T-helper 2 cell treated with Interferon-gamma antibody and Interleukin-4, amounts not matched to agents 5 μg/mL and 100 μg/mL, for 36 hours (primary cell): ENCODE data around the gene OST4.

Experiments used
- DNase-seq: peaks from one replicate; pipeline ENCODE4 v3.0.0; 2021; ENCODE audit warnings: low spot score
- H3K27ac Mint-ChIP-seq: one replicate; pipeline ENCODE4 v1.8.0; 2021; ENCODE audit warnings: mild to moderate bottlenecking, mixed read lengths
- H3K27me3 Mint-ChIP-seq: one replicate; pipeline ENCODE4 v1.8.0; 2021; ENCODE audit warnings: low read depth, mixed read lengths
- H3K36me3 Mint-ChIP-seq: one replicate; pipeline ENCODE4 v1.8.0; 2021; ENCODE audit warnings: low read depth, mixed read lengths
- H3K4me1 Mint-ChIP-seq: one replicate; pipeline ENCODE4 v1.8.0; 2021; ENCODE audit warnings: low read depth, mixed read lengths
- H3K4me3 Mint-ChIP-seq: one replicate; pipeline ENCODE4 v1.8.0; 2022; ENCODE audit warnings: mild to moderate bottlenecking, moderate library complexity, mixed read lengths
- H3K9me3 Mint-ChIP-seq: one replicate; pipeline ENCODE4 v1.8.0; 2021; ENCODE audit warnings: mixed read lengths

OST4 gene

DNA sequence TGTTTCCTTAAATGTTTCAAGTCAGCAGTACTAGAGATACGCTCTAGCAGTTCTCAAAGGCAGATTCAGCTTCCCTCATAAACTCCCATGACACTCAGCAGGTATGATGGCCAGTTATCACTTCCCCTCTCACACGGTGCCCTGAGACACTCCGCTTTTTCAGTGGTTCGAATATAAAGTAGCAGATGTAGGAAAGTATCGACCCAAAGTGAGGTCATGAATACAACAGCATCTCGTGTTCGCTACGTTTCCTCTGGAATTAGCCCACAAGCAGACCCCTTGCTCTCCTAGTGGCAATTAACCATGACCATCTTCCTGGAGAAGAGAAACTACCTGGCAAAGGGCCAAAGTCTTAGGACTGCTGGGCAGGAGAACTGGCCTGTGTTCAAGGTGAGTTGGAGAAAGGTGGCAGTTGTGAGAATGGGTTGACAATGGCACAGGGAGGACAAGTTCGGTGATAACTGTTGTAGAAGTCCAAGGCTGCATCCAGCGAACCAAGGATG, 29.2 kb downstream of the OST4 start:
- peaks cover 2% of the 10 kb centered on the region for H3K4me1 Mint-ChIP-seq
- no peak overlapping the region for H3K27ac Mint-ChIP-seq
- no peak for DNase-seq
- no peaks in the 10 kb centered on the region for H3K9me3 Mint-ChIP-seq
- peaks cover 39% of the 10 kb centered on the region for H3K36me3 Mint-ChIP-seq
- H3K27me3 Mint-ChIP-seq: no peaks in the 10 kb centered on the region
- H3K4me3 Mint-ChIP-seq: no peak overlapping the region

DNA sequence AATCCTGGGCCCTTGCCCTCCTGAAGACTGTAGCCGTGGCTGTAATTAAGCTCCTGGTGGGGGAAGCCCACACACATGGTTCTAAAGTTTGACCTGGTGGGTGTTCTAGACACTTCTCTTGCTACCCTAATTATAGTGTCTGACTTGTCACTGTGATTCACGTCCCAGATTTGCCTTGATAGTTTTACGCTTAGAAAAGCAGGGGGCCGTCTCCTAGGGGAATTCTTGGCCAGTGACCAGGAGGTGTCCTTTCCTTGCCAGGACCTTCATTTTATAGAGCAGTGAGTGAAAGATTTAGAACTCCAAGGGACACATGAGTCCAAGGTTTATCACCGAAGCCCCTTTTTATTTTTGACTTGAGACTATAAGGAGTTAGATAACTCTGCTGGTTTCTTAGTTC, 29.7 kb downstream of the OST4 start:
- Mint-ChIP-seq H3K4me1 (peaks cover 2% of the 10 kb centered on the region), H3K36me3 (peaks cover 43% of the 10 kb centered on the region), H3K9me3 (no peaks in the 10 kb centered on the region), H3K27me3 (no peaks in the 10 kb centered on the region), H3K4me3 (no peak overlapping the region), H3K27ac (no peak overlapping the region)
- DNase-seq: no peak

DNA sequence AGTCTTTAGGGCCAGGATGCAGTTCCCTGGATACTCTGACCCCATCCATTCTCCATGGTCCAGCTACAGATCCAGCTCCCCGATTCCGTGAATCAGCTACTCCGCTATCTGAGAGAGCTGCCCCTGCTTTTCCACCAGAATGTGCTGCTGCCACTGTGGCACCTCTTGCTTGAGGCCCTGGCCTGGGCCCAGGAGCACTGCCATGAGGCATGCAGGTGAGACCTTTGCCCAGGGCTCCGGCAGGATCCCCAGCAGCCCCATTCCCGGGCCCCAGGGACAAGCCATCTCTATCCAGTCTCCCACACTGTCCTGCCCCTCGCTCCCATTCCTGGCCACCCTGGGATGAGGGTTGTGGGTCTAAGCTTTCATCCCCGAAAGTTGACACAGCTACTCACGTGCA, 31.2 kb downstream of the OST4 start:
- no peak overlapping the region for H3K27ac Mint-ChIP-seq
- peaks cover 7% of the 10 kb centered on the region for H3K4me1 Mint-ChIP-seq
- no peak overlapping the region for H3K4me3 Mint-ChIP-seq
- no peaks in the 10 kb centered on the region for H3K9me3 Mint-ChIP-seq
- no peaks in the 10 kb centered on the region for H3K27me3 Mint-ChIP-seq
- H3K36me3 Mint-ChIP-seq: peaks cover 56% of the 10 kb centered on the region
- DNase-seq: no peak

DNA sequence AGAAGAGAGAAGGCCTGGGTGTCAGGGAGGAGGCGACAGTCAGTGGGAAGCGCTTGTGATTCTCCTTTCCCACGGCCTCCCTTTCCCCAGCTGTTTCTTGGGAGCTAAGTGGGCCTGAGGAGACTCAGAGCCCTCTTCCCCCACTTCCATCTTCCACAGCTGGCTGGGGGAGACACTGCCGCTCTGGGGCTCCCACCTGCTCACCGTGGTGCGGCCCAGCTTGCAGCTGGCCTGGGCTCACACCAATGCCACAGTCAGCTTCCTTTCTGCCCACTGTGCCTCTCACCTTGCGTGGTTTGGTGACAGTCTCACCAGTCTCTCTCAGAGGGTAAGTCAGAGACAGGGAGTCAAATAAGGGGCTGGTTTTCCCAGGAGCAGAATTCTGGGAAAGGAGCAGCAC, 31.6 kb downstream of the OST4 start:
- H3K36me3 Mint-ChIP-seq: peaks cover 60% of the 10 kb centered on the region
- H3K27me3 Mint-ChIP-seq: no peaks in the 10 kb centered on the region
- peaks cover 8% of the 10 kb centered on the region for H3K4me1 Mint-ChIP-seq
- no peak overlapping the region for H3K27ac Mint-ChIP-seq
- no peak overlapping the region for H3K4me3 Mint-ChIP-seq
- DNase-seq: no peak
- no peaks in the 10 kb centered on the region for H3K9me3 Mint-ChIP-seq

DNA sequence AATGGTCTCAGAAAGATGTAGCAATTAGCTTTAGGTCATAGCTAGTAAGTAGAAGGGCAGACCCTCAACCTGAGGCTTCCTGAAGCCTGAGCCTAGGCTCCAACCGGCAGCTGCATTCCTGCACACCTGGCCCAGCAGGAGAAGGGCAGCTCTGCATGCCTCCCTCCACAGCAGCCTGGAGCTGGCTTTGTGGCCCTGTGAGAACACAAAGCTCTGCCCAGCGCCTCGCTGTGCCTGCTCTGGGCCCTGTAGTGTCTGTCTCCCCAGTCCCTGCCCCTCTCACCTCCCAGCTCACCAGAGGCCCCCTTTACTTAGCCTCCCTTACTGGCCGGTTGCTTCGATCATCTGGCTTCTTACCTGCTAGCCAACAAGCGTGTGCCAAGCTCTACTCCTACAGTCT, 32.0 kb downstream of the OST4 start:
- DNase-seq: no peak
- Mint-ChIP-seq H3K36me3 (peaks cover 60% of the 10 kb centered on the region), H3K9me3 (no peaks in the 10 kb centered on the region), H3K4me1 (peaks cover 9% of the 10 kb centered on the region), H3K4me3 (no peak overlapping the region), H3K27me3 (no peaks in the 10 kb centered on the region), H3K27ac (no peak overlapping the region)

DNA sequence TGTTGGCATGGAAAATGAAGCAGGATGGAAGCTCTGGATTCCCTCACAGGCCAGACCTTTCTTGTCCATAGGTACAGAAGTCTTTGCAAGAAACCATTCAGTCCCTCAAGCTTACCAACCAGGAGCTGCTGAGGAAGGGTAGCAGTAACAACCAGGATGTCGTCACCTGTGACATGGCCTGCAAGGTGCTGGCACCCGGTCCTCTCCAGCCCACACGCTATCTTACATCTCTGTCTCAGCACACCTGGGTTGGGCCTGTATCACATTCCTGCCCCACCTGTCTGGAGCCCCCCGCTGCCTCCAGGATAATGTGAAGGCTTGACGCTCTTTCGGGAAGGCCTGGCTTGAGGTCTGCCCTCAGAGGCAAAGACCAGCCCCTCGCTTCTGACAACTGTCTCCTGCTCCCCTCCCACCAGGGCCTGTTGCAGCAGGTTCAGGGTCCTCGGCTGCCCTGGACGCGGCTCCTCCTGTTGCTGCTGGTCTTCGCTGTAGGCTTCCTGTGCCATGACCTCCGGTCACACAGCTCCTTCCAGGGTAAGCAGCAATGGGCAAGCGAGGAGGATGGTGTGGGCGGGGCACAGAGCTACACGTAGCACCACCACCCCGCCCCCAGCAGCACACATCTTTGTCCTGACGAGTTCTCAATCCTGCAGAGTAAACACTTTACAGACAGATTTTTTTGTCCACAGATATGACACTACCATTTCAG, 32.7 kb downstream of the OST4 start:
- Mint-ChIP-seq H3K4me3 (no peak overlapping the region), H3K36me3 (peaks cover 64% of the 10 kb centered on the region), H3K27ac (no peak overlapping the region), H3K9me3 (no peaks in the 10 kb centered on the region), H3K4me1 (peaks cover 15% of the 10 kb centered on the region), H3K27me3 (no peaks in the 10 kb centered on the region)
- no peak for DNase-seq

DNA sequence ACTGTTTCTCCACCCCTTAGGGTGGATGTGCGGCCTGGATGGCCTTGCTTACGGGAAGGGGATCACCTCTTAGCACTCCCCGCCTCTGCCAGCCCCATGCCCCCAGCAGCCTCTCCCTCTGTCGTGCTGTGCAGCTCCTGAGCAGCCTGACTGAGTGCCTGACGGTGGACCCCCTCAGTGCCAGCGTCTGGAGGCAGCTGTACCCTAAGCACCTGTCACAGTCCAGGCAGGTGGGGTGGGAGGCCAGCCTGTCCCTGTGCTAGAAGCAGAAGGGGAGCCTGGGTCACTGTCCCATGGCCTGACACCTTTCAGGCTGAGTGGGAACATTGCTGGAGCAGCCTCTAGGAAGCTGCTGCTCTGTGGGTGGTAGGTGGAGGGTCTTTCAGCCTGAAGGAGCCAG, 33.4 kb downstream of the OST4 start:
- H3K36me3 Mint-ChIP-seq: peaks cover 69% of the 10 kb centered on the region
- peaks cover 20% of the 10 kb centered on the region for H3K4me1 Mint-ChIP-seq
- no peak overlapping the region for H3K4me3 Mint-ChIP-seq
- no peaks in the 10 kb centered on the region for H3K9me3 Mint-ChIP-seq
- no peak for DNase-seq
- no peak overlapping the region for H3K27ac Mint-ChIP-seq
- no peaks in the 10 kb centered on the region for H3K27me3 Mint-ChIP-seq

DNA sequence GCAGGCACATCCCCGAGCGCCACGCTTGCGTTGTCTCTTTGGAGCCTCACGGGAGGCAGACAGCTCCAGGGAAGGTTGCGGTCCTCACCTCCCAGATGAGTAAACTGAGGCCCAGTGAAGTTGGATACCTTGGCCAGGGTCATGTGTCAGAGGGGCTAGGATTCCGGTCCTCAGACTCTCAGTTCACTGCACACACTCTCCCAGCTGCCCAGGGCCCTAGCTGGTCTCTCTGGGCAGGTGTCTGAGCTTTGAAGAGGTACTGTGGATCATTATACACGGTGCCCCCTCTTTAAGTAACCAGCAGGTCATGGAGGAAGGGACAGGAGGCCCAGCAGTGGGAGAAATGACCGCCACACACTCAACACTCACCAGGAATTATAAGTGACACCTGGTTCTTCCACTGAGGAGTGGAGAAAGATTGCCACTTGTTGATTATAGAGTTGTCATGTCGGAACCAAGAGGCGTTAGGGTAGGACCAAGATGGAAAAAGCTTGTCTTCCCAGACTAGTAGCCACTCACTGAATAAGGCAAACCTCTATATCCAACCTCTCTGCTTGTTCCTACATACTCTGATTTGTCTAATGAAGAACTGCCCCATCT, 38.1 kb downstream of the OST4 start:
- H3K27ac Mint-ChIP-seq: peak overlapping the region; percentile 86

DNA sequence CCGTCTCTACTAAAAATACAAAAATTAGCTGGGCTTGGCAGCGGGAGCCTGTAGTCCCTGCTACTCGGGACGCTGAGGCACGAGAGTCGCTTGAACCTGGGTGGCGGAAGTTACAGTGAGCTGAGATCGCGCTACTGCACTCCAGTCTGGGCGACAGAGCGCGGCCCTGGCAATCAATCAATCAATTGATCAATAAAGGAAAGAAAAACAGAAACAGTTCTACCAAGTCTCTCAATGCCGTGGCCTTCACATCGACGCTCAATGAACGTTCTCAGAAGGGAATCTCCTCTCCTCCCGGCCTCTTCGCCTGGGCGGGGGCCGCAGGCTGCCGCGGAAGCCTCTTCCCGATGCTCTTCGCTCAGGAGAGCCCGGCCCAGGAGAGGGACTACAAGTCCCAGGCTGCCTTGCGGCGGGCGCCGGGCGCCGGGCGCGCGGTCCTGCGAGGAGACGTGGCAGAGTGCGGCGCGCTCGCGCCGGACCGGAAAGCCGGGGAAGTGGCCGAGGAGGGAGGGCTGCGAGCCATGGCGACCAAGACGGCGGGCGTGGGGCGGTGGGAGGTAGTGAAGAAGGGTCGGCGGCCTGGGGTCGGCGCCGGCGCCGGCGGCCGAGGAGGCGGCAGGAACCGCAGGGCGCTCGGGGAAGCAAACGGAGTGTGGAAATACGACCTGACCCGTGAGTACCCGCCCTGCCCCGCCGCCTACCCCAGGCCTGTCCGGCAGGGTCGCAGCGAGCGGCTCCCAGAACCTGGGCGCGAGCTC, 38.8 kb downstream of the OST4 start, which contains the start of gene TMEM214:
TSS of gene TMEM214 (plus strand) at position 471 of the 758 bp plus-strand sequence. CDS start at position 522, 51 bp downstream.
- Mint-ChIP-seq H3K4me1 (peaks cover 39% of the 10 kb centered on the region), H3K27me3 (no peaks in the 10 kb centered on the region), H3K4me3 (peak within 1 kb of the TSS; percentile 96), H3K27ac (peak within 1 kb of the TSS; percentile 90), H3K9me3 (no peaks in the 10 kb centered on the region), H3K36me3 (peaks cover 48% of the 10 kb centered on the region)
- DNase-seq: peak; percentile 88

More for the DNA sequence above, 38.1 kb downstream of the OST4 start:
- Mint-ChIP-seq H3K4me3 (peak overlapping the region; percentile 96), H3K4me1 (peaks cover 39% of the 10 kb centered on the region), H3K9me3 (no peaks in the 10 kb centered on the region), H3K27me3 (no peaks in the 10 kb centered on the region), H3K36me3 (peaks cover 52% of the 10 kb centered on the region)
- DNase-seq: no peak

DNA sequence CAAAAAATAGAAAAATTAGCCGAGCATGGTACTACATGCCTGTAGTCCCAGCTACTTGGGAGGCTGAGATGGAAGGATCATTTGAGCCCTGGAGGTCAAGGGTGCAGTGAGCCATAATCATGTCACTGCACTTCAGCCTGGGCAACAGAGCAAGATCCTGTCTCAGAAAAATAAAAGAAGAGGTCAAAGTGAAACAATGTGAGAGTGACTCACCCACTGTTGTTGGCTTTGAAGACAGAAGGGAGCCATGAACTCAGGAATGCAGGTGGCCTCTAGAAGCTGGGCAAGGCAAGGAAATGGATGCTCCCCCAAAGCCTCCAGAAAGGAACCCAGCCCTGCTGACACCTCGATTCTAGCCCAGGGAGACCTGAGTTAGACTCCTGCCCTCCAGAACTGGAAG, 42.4 kb downstream of the OST4 start:
- H3K27ac Mint-ChIP-seq: no peak overlapping the region
- H3K4me3 Mint-ChIP-seq: no peak overlapping the region

DNA sequence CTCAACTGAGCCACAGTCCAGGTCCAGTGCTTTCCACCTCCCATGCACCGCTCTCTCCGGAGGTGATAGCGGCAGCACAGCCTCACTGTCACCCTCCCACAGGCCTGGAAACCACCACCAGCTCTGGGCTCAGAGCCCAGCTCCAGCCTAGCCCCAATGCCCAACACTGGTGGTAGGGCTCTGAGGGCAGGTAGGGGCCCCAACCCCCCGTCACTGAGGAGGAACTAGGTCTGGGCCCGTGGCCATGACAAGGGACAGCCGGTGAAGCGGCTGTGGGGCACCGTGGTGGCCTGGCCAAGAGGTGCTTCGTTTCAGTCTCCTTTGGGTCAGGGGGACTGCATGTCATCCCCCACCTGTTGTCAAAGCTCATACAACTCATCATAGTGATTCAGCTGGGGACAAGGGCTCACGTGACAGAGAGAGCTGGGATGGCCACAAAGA, 44.2 kb downstream of the OST4 start:
- no peak overlapping the region for H3K4me3 Mint-ChIP-seq
- no peaks in the 10 kb centered on the region for H3K27me3 Mint-ChIP-seq
- no peak overlapping the region for H3K27ac Mint-ChIP-seq
- peaks cover 16% of the 10 kb centered on the region for H3K36me3 Mint-ChIP-seq
- peaks cover 21% of the 10 kb centered on the region for H3K4me1 Mint-ChIP-seq
- DNase-seq: no peak
- no peaks in the 10 kb centered on the region for H3K9me3 Mint-ChIP-seq

More for the DNA sequence above, 42.4 kb downstream of the OST4 start:
- Mint-ChIP-seq H3K36me3 (peaks cover 23% of the 10 kb centered on the region), H3K4me1 (peaks cover 29% of the 10 kb centered on the region), H3K9me3 (no peaks in the 10 kb centered on the region), H3K27me3 (no peaks in the 10 kb centered on the region)
- no peak for DNase-seq

DNA sequence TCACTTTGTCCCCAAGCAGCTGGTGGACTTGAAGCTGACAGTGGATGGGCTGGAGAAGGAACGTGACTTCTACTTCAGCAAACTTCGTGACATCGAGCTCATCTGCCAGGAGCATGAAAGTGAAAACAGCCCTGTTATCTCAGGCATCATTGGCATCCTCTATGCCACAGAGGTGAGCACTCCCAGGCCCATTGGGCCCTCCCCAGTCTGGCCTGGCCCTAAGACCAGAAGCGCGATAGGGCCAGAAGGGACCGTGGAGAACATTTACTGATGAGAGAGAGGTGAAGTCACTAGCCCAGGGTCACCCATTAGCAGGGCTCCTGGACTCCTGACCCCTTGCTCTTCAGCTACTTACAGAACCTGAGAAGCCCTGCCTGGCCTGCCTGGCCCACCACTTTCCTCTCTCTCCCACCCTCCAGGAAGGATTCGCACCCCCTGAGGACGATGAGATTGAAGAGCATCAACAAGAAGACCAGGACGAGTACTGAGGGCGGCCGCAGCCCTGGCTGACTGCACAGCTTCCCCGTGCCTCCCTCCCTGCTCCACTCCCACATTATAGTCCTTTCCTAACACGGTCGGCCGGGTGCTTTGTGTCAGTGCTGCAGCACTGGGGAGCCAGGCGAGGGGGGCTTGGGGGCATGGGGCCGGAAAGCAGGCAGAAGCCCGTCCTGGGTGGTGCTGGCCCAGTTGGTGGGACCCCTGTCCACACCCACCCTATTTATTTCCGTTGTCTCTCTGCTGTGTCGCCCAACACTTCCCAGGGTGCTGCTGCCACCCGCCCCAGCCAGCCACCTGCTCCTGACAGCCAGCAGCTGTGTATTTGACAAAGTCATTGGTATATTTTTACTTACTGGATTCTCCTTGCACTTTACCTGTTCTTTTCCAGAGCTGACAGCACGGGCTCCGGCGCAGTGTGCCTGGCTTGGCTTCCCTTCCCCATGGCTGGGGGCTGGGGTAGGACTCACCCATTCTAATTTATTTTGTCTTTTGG, 45.3 kb downstream of the OST4 start:
- peaks cover 17% of the 10 kb centered on the region for H3K4me1 Mint-ChIP-seq
- no peaks in the 10 kb centered on the region for H3K9me3 Mint-ChIP-seq
- no peak for DNase-seq
- peak overlapping the region; percentile 60 for H3K27ac Mint-ChIP-seq
- H3K4me3 Mint-ChIP-seq: no peak overlapping the region
- no peaks in the 10 kb centered on the region for H3K27me3 Mint-ChIP-seq
- H3K36me3 Mint-ChIP-seq: peaks cover 13% of the 10 kb centered on the region

DNA sequence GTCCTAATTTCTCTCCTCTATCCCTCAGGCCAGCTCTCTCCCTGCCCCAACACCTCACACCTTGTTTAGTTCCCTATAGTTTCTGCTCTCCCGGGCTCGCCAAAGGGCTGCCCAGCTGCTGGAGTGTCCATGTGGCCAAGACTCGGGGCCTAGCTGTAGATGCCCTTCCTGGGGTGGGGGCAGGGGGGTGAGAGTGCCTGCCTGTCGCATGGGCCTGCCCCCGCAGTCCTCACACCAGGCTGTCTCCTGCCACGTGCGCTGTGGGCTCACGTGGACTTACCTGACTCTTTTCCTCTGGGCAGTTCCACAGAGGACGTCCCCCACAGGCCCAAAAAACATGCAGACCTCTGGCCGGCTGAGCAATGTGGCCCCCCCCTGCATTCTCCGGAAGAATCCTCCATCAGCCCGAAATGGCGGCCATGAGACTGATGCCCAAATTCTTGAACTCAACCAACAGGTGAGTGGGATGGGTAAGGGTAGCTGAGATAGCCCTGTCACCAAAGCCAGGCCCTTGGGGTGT, 46.1 kb downstream of the OST4 start:
- DNase-seq: no peak
- peaks cover 8% of the 10 kb centered on the region for H3K36me3 Mint-ChIP-seq
- H3K27ac Mint-ChIP-seq: no peak overlapping the region
- peaks cover 13% of the 10 kb centered on the region for H3K4me1 Mint-ChIP-seq
- no peak overlapping the region for H3K4me3 Mint-ChIP-seq
- H3K9me3 Mint-ChIP-seq: no peaks in the 10 kb centered on the region
- no peaks in the 10 kb centered on the region for H3K27me3 Mint-ChIP-seq
